ENCODE measurements around the gene MRPL54.
A peak's percentile ranks its signal among the peaks of the same experiment; 100 is the strongest.

The MRPL54 gene

GRCh38 chr19:3785938-3786824 lies 23.7 kb downstream of the MRPL54 start, which contains the start of gene MATK:
Gene MATK, minus strand, starts transcription at chr19:3786381. Its CDS starts 1,246 bp downstream, at chr19:3785135.
- DNase-seq: peak; percentile 8

- DNase-seq: no peak
Observed at GRCh38 chr19:3788996-3789778, 26.7 kb downstream of the MRPL54 start.

GRCh38 chr19:3790209-3790734 lies 27.8 kb downstream of the MRPL54 start:
- no peak for DNase-seq

- DNase-seq: no peak
Observed at GRCh38 chr19:3790941-3791340, 28.5 kb downstream of the MRPL54 start.

GRCh38 chr19:3792114-3792513 lies 29.6 kb downstream of the MRPL54 start:
- DNase-seq: no peak

GRCh38 chr19:3793799-3794198 lies 31.3 kb downstream of the MRPL54 start:
- DNase-seq: no peak

- no peak for DNase-seq
Observed at GRCh38 chr19:3796358-3796757, 33.9 kb downstream of the MRPL54 start.

- DNase-seq: no peak
Observed at GRCh38 chr19:3798137-3798536, 35.7 kb downstream of the MRPL54 start.

- DNase-seq: no peak
Observed at GRCh38 chr19:3800996-3801395, 38.5 kb downstream of the MRPL54 start.

GRCh38 chr19:3801412-3802096 lies 39.1 kb downstream of the MRPL54 start:
- no peak for DNase-seq

GRCh38 chr19:3803114-3803888 lies 40.8 kb downstream of the MRPL54 start:
- DNase-seq: no peak

- no peak for DNase-seq
Observed at GRCh38 chr19:3803986-3804385, 41.5 kb downstream of the MRPL54 start.

- DNase-seq: no peak
Observed at GRCh38 chr19:3804429-3804828, 41.9 kb downstream of the MRPL54 start.

GRCh38 chr19:3805859-3806258 lies 43.4 kb downstream of the MRPL54 start:
- DNase-seq: no peak

- no peak for DNase-seq
Observed at GRCh38 chr19:3807131-3807480, 44.6 kb downstream of the MRPL54 start.

GRCh38 chr19:3807574-3808354 lies 45.3 kb downstream of the MRPL54 start:
- DNase-seq: no peak

- no peak for DNase-seq
Observed at GRCh38 chr19:3808420-3809143, 46.1 kb downstream of the MRPL54 start.

- DNase-seq: no peak
Observed at GRCh38 chr19:3809881-3810707, 47.6 kb downstream of the MRPL54 start.

- DNase-seq: no peak
Observed at GRCh38 chr19:3810708-3811355, 48.4 kb downstream of the MRPL54 start.

All from OCI-M1 (cell line).